HCT116 (cell line): ENCODE results near the gene TWF2. TPM values are rescaled to one million over a fixed set of nuclear protein-coding genes. Genes with fewer than 3 reads are reported as not detected.

ENCODE experiments used
- ATAC-seq: fragments of 200-7000 bp; cut with Tn5 transposase; 2 replicates; pipeline ENCODE4 v1.9.1; 2020; ENCODE audit warnings: mild to moderate bottlenecking, moderate library complexity
- BruUV-seq: library from RNA; stranded (reverse); fragments of 400-500 nt; replicated peaks from 2 replicates; lab custom pipeline; 2021; lab: Mats Ljungman, UMichigan
- CTCF ChIA-PET: fragments of 300-600 bp; sonication (Branson Sonifier 250); formaldehyde crosslinking; loops from one replicate; lab custom pipeline; 2021; ENCODE audit warnings: antibody characterized with exemption; lab: Charles Lee
- POLR2A ChIA-PET: fragments of 300-600, 350-600 bp; sonication (Branson Sonifier 250); formaldehyde crosslinking; loops from one replicate; lab custom pipeline; 2021; ENCODE audit warnings: antibody characterized with exemption; lab: Charles Lee
- RAD21 ChIA-PET, 2 experiments: fragments of 300-600 bp; sonication (Branson Sonifier 250); formaldehyde crosslinking; loops; one replicate each; lab custom pipeline; 2023; ENCODE audit warnings: low total read pairs in 2 of 2; ENCODE audit not compliant: uncharacterized antibody in 2 of 2, unreplicated experiment in 2 of 2, low non-redundant PET in 1 of 2; lab: Charles Lee
- DNase-seq: peaks from one replicate; pipeline ENCODE4 v3.0.0-alpha.2; 2010; ENCODE audit warnings: low read depth, low spot score
- H2AFZ ChIP-seq: fragments of 200-600 bp; shearing (Covaris generic), sonication (generic); 2 replicates; pipeline ENCODE4 v1.6.1; 2017; ENCODE audit warnings: low read depth, mixed run types, mixed read lengths, antibody characterized with exemption, low read length; ENCODE audit not compliant: poor library complexity, severe bottlenecking
- H3K27ac ChIP-seq: 2 replicates; pipeline ENCODE4 v1.5.1; 2012; ENCODE audit warnings: low read depth, low read length
- H3K27me3 ChIP-seq: fragments of 200-600 bp; sonication (generic); 2 replicates; pipeline ENCODE4 v1.6.1; 2016; ENCODE audit warnings: mixed run types, low read length, mixed read lengths; ENCODE audit not compliant: insufficient read depth
- H3K36me3 ChIP-seq, 2 experiments: fragments of 200-500 bp in 1 of 2; fragments of 200-600 bp in 1 of 2; sonication (Bioruptor generic) in 1 of 2; sonication (generic) in 1 of 2; 2 replicates each; pipeline versions ENCODE4 v1.5.1 to v1.6.1; 2014 to 2016; ENCODE audit warnings: low read length in 2 of 2, inconsistent platforms in 1 of 2, mixed read lengths in 1 of 2, mixed run types in 1 of 2; ENCODE audit not compliant: insufficient read depth in 2 of 2, control insufficient read depth in 1 of 2
- H3K4me1 ChIP-seq, 2 experiments: fragments of 200-600 bp in 1 of 2; sonication (generic) in 1 of 2; 2 replicates each; pipeline versions ENCODE4 v1.5.1 to v1.6.1; 2012 to 2017; ENCODE audit warnings: low read length in 2 of 2, inconsistent platforms in 1 of 2, mild to moderate bottlenecking in 1 of 2, mixed read lengths in 1 of 2, mixed run types in 1 of 2, moderate library complexity in 1 of 2; ENCODE audit not compliant: insufficient read depth in 2 of 2, control insufficient read depth in 1 of 2
- H3K4me2 ChIP-seq: fragments of 200-600 bp; sonication (generic); 2 replicates; pipeline ENCODE4 v1.6.1; 2017; ENCODE audit warnings: mixed run types, low read length, mixed read lengths
- H3K4me3 ChIP-seq, 2 experiments: fragments of 200-600 bp in 1 of 2; sonication (generic) in 1 of 2; replicated peaks in 1 of 2; 2 replicates each; pipeline ENCODE4 v1.5.1; 2011 to 2016; ENCODE audit warnings: low read length in 2 of 2, control low read depth in 1 of 2, low read depth in 1 of 2, mild to moderate bottlenecking in 1 of 2, mixed read lengths in 1 of 2, mixed run types in 1 of 2
- H3K79me2 ChIP-seq: fragments of 200-600 bp; sonication (generic); 2 replicates; pipeline ENCODE4 v1.6.1; 2017; ENCODE audit warnings: mild to moderate bottlenecking, mixed run types, low read length, moderate library complexity, mixed read lengths; ENCODE audit not compliant: insufficient read depth
- H3K9ac ChIP-seq: fragments of 200-600 bp; sonication (generic); 2 replicates; pipeline ENCODE4 v1.6.1; 2016; ENCODE audit warnings: low read length, mixed read lengths
- H3K9me2 ChIP-seq: fragments of 200-600 bp; sonication (generic), shearing (Covaris generic); 2 replicates; pipeline ENCODE4 v1.6.1; 2017; ENCODE audit warnings: mixed run types, mild to moderate bottlenecking, moderate library complexity; ENCODE audit not compliant: insufficient read depth
- H3K9me3 ChIP-seq, 2 experiments: fragments of 200-500 bp in 1 of 2; fragments of 200-600 bp in 1 of 2; sonication (Bioruptor generic) in 1 of 2; sonication (generic) in 1 of 2; 2 replicates each; pipeline ENCODE4 v1.6.1; 2014 to 2017; ENCODE audit warnings: low read length in 2 of 2, mixed read lengths in 2 of 2, inconsistent platforms in 1 of 2, low read depth in 1 of 2, mild to moderate bottlenecking in 1 of 2, mixed run types in 1 of 2, moderate library complexity in 1 of 2; ENCODE audit not compliant: control insufficient read depth in 1 of 2, insufficient read depth in 1 of 2
- H4K20me1 ChIP-seq: fragments of 200-600 bp; sonication (generic), shearing (Covaris generic); 2 replicates; pipeline ENCODE4 v1.6.1; 2017; ENCODE audit warnings: mixed run types, mild to moderate bottlenecking, moderate library complexity; ENCODE audit not compliant: insufficient read depth
- CBX3 ChIP-seq: IDR thresholded peaks from 2 replicates; pipeline ENCODE4 v1.6.1; 2012; ENCODE audit warnings: low read depth
- CEBPB ChIP-seq: IDR thresholded peaks from 2 replicates; pipeline ENCODE4 v1.6.1; 2012; ENCODE audit warnings: low read depth
- CTCF ChIP-seq, 3 experiments: fragments of 200-600 bp in 1 of 3; sonication (generic) in 1 of 3; IDR thresholded peaks in 2 of 3; conservative IDR thresholded peaks in 1 of 3; 2 replicates each; pipeline ENCODE4 v1.5.1; 2012 to 2017; ENCODE audit warnings: low read depth in 2 of 3, low read length in 2 of 3, antibody characterized with exemption in 1 of 3, borderline replicate concordance in 1 of 3, control low read depth in 1 of 3, mild to moderate bottlenecking in 1 of 3, mixed read lengths in 1 of 3, mixed run types in 1 of 3, moderate library complexity in 1 of 3; ENCODE audit not compliant: insufficient read depth in 1 of 3
- EGR1 ChIP-seq: IDR thresholded peaks from 2 replicates; pipeline ENCODE4 v1.6.1; 2012; ENCODE audit warnings: low read depth
- ELF1 ChIP-seq: IDR thresholded peaks from 2 replicates; pipeline ENCODE4 v1.6.1; 2012; ENCODE audit warnings: low read depth, borderline replicate concordance
- EZH2phosphoT487 ChIP-seq: fragments of 200-600 bp; IDR thresholded peaks from 2 replicates; pipeline ENCODE4 v1.6.1; 2018; ENCODE audit warnings: antibody characterized with exemption, borderline replicate concordance
- JUND ChIP-seq: IDR thresholded peaks from 2 replicates; pipeline ENCODE4 v1.6.1; 2012
- POLR2A ChIP-seq: IDR thresholded peaks from 2 replicates; pipeline ENCODE4 v1.7.0; 2011; ENCODE audit warnings: borderline replicate concordance; ENCODE audit not compliant: insufficient read depth, insufficient read length; ENCODE audit errors: extremely low read depth
- RAD21 ChIP-seq: IDR thresholded peaks from 2 replicates; pipeline ENCODE4 v1.6.1; 2012; ENCODE audit warnings: low read depth, mild to moderate bottlenecking
- SIN3A ChIP-seq: IDR thresholded peaks from 2 replicates; pipeline ENCODE4 v1.6.1; 2012; ENCODE audit warnings: low read depth
- SRF ChIP-seq: IDR thresholded peaks from 2 replicates; pipeline ENCODE4 v1.6.1; 2012; ENCODE audit warnings: low read depth
- YY1 ChIP-seq: IDR thresholded peaks from 2 replicates; pipeline ENCODE4 v1.6.1; 2011; ENCODE audit warnings: low read length, low read depth, moderate library complexity, mild to moderate bottlenecking; ENCODE audit not compliant: insufficient replicate concordance; ENCODE audit errors: extremely low read depth
- ZBTB33 ChIP-seq: IDR thresholded peaks from 2 replicates; pipeline ENCODE4 v1.6.1; 2011; ENCODE audit warnings: mild to moderate bottlenecking, low read length, moderate library complexity; ENCODE audit not compliant: insufficient replicate concordance; ENCODE audit errors: extremely low read depth
- intact Hi-C: fragments of 100-400 bp; cut with micrococcal nuclease; formaldehyde crosslinking; loops from 2 replicates; pipeline ENCODE4 v1.10.0; 2022
- total RNA-seq: library from RNA; stranded (reverse); gene quantifications from one replicate; pipeline ENCODE4 v1.2.1, GENCODE V29; 2021; ENCODE audit not compliant: unreplicated experiment

TWF2 gene
- total RNA-seq, 1 experiment from 2014 or later = 100 TPM

- H3K9me3 ChIP-seq = no peaks in the 10 kb centered on the region
- H3K36me3 ChIP-seq = no peaks in the 10 kb centered on the region
- H2AFZ ChIP-seq = no peak overlapping the region
- intact Hi-C loops = no loop called here
- no peak overlapping the region for H3K4me3 ChIP-seq
- no peaks in the 10 kb centered on the region for H4K20me1 ChIP-seq
- H3K9me2 ChIP-seq = no peaks in the 10 kb centered on the region
- H3K9ac ChIP-seq = no peak overlapping the region
- H3K4me2 ChIP-seq = no peak overlapping the region
- no peaks in the 10 kb centered on the region for H3K79me2 ChIP-seq
- H3K27ac ChIP-seq = no peak overlapping the region; the same call in 1 of the 2 replicates
- BruUV-seq = no TSS peak
- ChIA-PET POLR2A (interaction anchor here (1.2 kb wide), 1 partner anchor 15 kb away, joined by 5 read pairs; no protein-coding TSS in a partner anchor), RAD21 (no interaction called here), CTCF (interaction anchor here (1.0 to 1.1 kb wide), 2 partner anchors 9 to 10 kb away, joined by 3 read pairs; no protein-coding TSS in a partner anchor)
- peaks cover 9 to 23% of the 10 kb centered on the region in 2 experiments for H3K4me1 ChIP-seq
- DNase-seq (no peak), ATAC-seq (no peak)
- H3K27me3 ChIP-seq = no peaks in the 10 kb centered on the region
- TF ChIP-seq RAD21 = no peak
Measured at GRCh38 chr3:52222319-52223221, 16.4 kb downstream of the TWF2 start.

GRCh38 chr3:52221563-52222318, 17.2 kb downstream of the TWF2 start:
- Histone ChIP-seq H3K27ac (no peak overlapping the region; the same call in 1 of the 2 replicates), H3K9me3 (no peaks in the 10 kb centered on the region), H3K36me3 (no peaks in the 10 kb centered on the region), H3K79me2 (no peaks in the 10 kb centered on the region), H3K9ac (no peak overlapping the region), H3K27me3 (no peaks in the 10 kb centered on the region), H3K4me2 (no peak overlapping the region), H4K20me1 (no peaks in the 10 kb centered on the region), H3K4me1 (peaks cover 16 to 32% of the 10 kb centered on the region in 2 experiments), H2AFZ (no peak overlapping the region), H3K4me3 (no peak overlapping the region), H3K9me2 (no peaks in the 10 kb centered on the region)
- intact Hi-C loops = loop anchor here (2.0 kb wide), 1 partner anchor 221 kb away; no protein-coding TSS in a partner anchor
- RAD21 ChIA-PET = interaction anchor here in 1 of 2 experiments (1.8 kb wide), 1 partner anchor 117 kb away, joined by 4 read pairs; no protein-coding TSS in a partner anchor
- CTCF ChIA-PET = interaction anchor here (1.1 to 5.4 kb wide), 6 partner anchors 7 to 164 kb away, joined by 3 to 55 read pairs (median 6); partner anchors contain the start of gene POC1A
- ATAC-seq (no peak), DNase-seq (no peak)
- POLR2A ChIA-PET = interaction anchor here (1.2 to 1.7 kb wide), 3 partner anchors 16 to 19 kb away, joined by 3 to 6 read pairs (median 5); no protein-coding TSS in a partner anchor
- BruUV-seq = no TSS peak
- TF ChIP-seq CTCF (IDR thresholded peaks at IDR 0.05 in 2 of 3, conservative IDR thresholded peaks at IDR 0.05 in 1 of 3; ENCODE audit: borderline replicate concordance in 1 of 3, insufficient read depth in 1 of 3, low read depth in 2 of 3, low read length in 2 of 3) (no peak), SIN3A (no peak), EGR1 (no peak), CEBPB (no peak), ELF1 (no peak), CBX3 (no peak), YY1 (no peak), JUND (no peak), EZH2phosphoT487 (no peak), SRF (no peak), POLR2A (no peak), ZBTB33 (no peak)
